ENCODE results near the gene PRR16. TPM values are rescaled to one million over a fixed set of nuclear protein-coding genes. Genes with fewer than 3 reads are reported as not detected.

PRR16 gene
- total RNA-seq, 1 donor from 2014 or later = 0.25 TPM

GRCh38 chr5:120567921-120568320, 103.8 kb downstream of the PRR16 start:
- TF ChIP-seq, protein P1, sequence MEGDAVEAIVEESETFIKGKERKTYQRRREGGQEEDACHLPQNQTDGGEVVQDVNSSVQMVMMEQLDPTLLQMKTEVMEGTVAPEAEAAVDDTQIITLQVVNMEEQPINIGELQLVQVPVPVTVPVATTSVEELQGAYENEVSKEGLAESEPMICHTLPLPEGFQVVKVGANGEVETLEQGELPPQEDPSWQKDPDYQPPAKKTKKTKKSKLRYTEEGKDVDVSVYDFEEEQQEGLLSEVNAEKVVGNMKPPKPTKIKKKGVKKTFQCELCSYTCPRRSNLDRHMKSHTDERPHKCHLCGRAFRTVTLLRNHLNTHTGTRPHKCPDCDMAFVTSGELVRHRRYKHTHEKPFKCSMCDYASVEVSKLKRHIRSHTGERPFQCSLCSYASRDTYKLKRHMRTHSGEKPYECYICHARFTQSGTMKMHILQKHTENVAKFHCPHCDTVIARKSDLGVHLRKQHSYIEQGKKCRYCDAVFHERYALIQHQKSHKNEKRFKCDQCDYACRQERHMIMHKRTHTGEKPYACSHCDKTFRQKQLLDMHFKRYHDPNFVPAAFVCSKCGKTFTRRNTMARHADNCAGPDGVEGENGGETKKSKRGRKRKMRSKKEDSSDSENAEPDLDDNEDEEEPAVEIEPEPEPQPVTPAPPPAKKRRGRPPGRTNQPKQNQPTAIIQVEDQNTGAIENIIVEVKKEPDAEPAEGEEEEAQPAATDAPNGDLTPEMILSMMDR (IDR thresholded peaks at IDR 0.05; ENCODE audit: partially characterized antibody, unreplicated experiment) = no peak
- no peak for DNase-seq
- Mint-ChIP-seq H3K4me3 (ENCODE audit: unreplicated experiment) (no peak overlapping the region), H3K4me1 (ENCODE audit: low read depth, unreplicated experiment) (no peaks in the 10 kb centered on the region), H3K9me3 (ENCODE audit: unreplicated experiment) (peaks cover 1% of the 10 kb centered on the region), H3K27ac (ENCODE audit: unreplicated experiment) (no peak overlapping the region), H3K27me3 (ENCODE audit: unreplicated experiment) (no peaks in the 10 kb centered on the region), H3K36me3 (ENCODE audit: unreplicated experiment) (no peaks in the 10 kb centered on the region)

- TF ChIP-seq, protein P1 (IDR thresholded peaks at IDR 0.05; ENCODE audit: partially characterized antibody, unreplicated experiment) = no peak
- H3K4me1 Mint-ChIP-seq (ENCODE audit: low read depth, unreplicated experiment) = no peaks in the 10 kb centered on the region
- no peaks in the 10 kb centered on the region for H3K27me3 Mint-ChIP-seq (ENCODE audit: unreplicated experiment)
- DNase-seq = no peak
- no peak overlapping the region for H3K4me3 Mint-ChIP-seq (ENCODE audit: unreplicated experiment)
- no peaks in the 10 kb centered on the region for H3K36me3 Mint-ChIP-seq (ENCODE audit: unreplicated experiment)
- peaks cover 1% of the 10 kb centered on the region for H3K9me3 Mint-ChIP-seq (ENCODE audit: unreplicated experiment)
- H3K27ac Mint-ChIP-seq (ENCODE audit: unreplicated experiment) = no peak overlapping the region
Measured at GRCh38 chr5:120568711-120569110, 104.6 kb downstream of the PRR16 start.

- H3K9me3 Mint-ChIP-seq (ENCODE audit: unreplicated experiment) = no peaks in the 10 kb centered on the region
- TF ChIP-seq, protein P1 (IDR thresholded peaks at IDR 0.05; ENCODE audit: partially characterized antibody, unreplicated experiment) = no peak
- H3K27me3 Mint-ChIP-seq (ENCODE audit: unreplicated experiment) = no peaks in the 10 kb centered on the region
- no peak overlapping the region for H3K4me3 Mint-ChIP-seq (ENCODE audit: unreplicated experiment)
- no peaks in the 10 kb centered on the region for H3K4me1 Mint-ChIP-seq (ENCODE audit: low read depth, unreplicated experiment)
- no peaks in the 10 kb centered on the region for H3K36me3 Mint-ChIP-seq (ENCODE audit: unreplicated experiment)
- H3K27ac Mint-ChIP-seq (ENCODE audit: unreplicated experiment) = no peak overlapping the region
- DNase-seq = no peak
Measured at GRCh38 chr5:120576588-120576987, 112.5 kb downstream of the PRR16 start.

- Mint-ChIP-seq H3K9me3 (ENCODE audit: unreplicated experiment) (peaks cover 1% of the 10 kb centered on the region), H3K36me3 (ENCODE audit: unreplicated experiment) (no peaks in the 10 kb centered on the region)
Measured at GRCh38 chr5:120582635-120583034, 118.5 kb downstream of the PRR16 start.

DNA sequence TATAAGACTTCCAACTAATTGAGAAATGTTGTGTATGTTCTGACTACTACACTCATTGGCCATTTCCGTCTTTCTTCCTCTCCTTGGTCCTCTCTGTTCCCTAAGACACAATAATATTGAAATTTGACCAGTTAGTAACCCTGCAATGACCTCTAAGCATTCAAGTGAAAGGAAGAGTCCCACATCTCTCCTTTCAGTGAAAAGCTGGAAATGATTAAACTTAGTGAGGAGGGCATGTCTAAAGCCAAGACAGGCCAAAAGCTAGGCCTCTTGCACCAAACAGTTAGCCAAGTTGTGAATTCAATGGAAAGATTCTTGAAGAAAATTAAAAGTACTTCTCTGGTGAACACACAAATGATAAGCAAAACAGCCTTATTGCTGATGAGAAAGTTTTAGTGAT, 122.5 kb downstream of the PRR16 start:
- Mint-ChIP-seq H3K9me3 (ENCODE audit: unreplicated experiment) (peaks cover 1% of the 10 kb centered on the region), H3K4me1 (ENCODE audit: low read depth, unreplicated experiment) (no peaks in the 10 kb centered on the region), H3K27ac (ENCODE audit: unreplicated experiment) (no peak overlapping the region), H3K36me3 (ENCODE audit: unreplicated experiment) (no peaks in the 10 kb centered on the region), H3K27me3 (ENCODE audit: unreplicated experiment) (no peaks in the 10 kb centered on the region), H3K4me3 (ENCODE audit: unreplicated experiment) (no peak overlapping the region)
- TF ChIP-seq, protein P1 (IDR thresholded peaks at IDR 0.05; ENCODE audit: partially characterized antibody, unreplicated experiment) = no peak
- DNase-seq = no peak

More at GRCh38 chr5:120582635-120583034, 118.5 kb downstream of the PRR16 start:
- TF ChIP-seq, protein P1 (IDR thresholded peaks at IDR 0.05; ENCODE audit: partially characterized antibody, unreplicated experiment) = no peak
- no peaks in the 10 kb centered on the region for H3K4me1 Mint-ChIP-seq (ENCODE audit: low read depth, unreplicated experiment)
- no peak overlapping the region for H3K27ac Mint-ChIP-seq (ENCODE audit: unreplicated experiment)
- H3K27me3 Mint-ChIP-seq (ENCODE audit: unreplicated experiment) = no peaks in the 10 kb centered on the region
- DNase-seq = no peak
- H3K4me3 Mint-ChIP-seq (ENCODE audit: unreplicated experiment) = no peak overlapping the region

All from glutamatergic neuron (in vitro differentiated cells).